RWPE2 (cell line): Measurements from ENCODE around the gene NBPF12.
A peak's percentile ranks its signal among the peaks of the same experiment; 100 is the strongest.
"Not testable (repeated sequence)": the region's sequence is repeated elsewhere in the genome, so short reads cannot be mapped to it uniquely, and the experiment has no call there.

Source experiments
- ATAC-seq: fragments of 200-7000 bp; cut with Tn5 transposase; 3 replicates; pipeline ENCODE4 v1.9.1; 2021; ENCODE audit warnings: low read depth
- DNase-seq: peaks from one replicate; pipeline ENCODE4 v3.0.0-alpha.2; 2020; ENCODE audit warnings: low spot score
- H3K27ac ChIP-seq: fragments of 450-650 bp; 2 replicates; pipeline ENCODE4 v1.5.1; 2017; ENCODE audit warnings: mild to moderate bottlenecking; ENCODE audit not compliant: poor library complexity, severe bottlenecking
- H3K27me3 ChIP-seq: fragments of 250-450 bp; sonication (Bioruptor Pico); 2 replicates; pipeline ENCODE4 v1.5.1; 2021; ENCODE audit warnings: mild to moderate bottlenecking, moderate library complexity; ENCODE audit not compliant: insufficient read depth, poor library complexity, severe bottlenecking
- H3K36me3 ChIP-seq: fragments of 250-450 bp; sonication (Bioruptor Pico); 2 replicates; pipeline ENCODE4 v1.5.1; 2020; ENCODE audit warnings: low read depth, mild to moderate bottlenecking, moderate library complexity
- H3K4me1 ChIP-seq: fragments of 250-450 bp; sonication (Bioruptor Pico); 2 replicates; pipeline ENCODE4 v1.5.1; 2021; ENCODE audit warnings: mild to moderate bottlenecking, moderate library complexity; ENCODE audit not compliant: insufficient read depth, poor library complexity, severe bottlenecking
- H3K4me3 ChIP-seq: fragments of 250-450 bp; sonication (Bioruptor Pico); 2 replicates; pipeline ENCODE4 v1.5.1; 2021; ENCODE audit warnings: mild to moderate bottlenecking, moderate library complexity; ENCODE audit not compliant: severe bottlenecking
- H3K9me3 ChIP-seq: fragments of 250-450 bp; sonication (Bioruptor Pico); 2 replicates; pipeline ENCODE4 v1.5.1; 2021; ENCODE audit warnings: mild to moderate bottlenecking, moderate library complexity; ENCODE audit not compliant: severe bottlenecking

The NBPF12 gene, protein sequence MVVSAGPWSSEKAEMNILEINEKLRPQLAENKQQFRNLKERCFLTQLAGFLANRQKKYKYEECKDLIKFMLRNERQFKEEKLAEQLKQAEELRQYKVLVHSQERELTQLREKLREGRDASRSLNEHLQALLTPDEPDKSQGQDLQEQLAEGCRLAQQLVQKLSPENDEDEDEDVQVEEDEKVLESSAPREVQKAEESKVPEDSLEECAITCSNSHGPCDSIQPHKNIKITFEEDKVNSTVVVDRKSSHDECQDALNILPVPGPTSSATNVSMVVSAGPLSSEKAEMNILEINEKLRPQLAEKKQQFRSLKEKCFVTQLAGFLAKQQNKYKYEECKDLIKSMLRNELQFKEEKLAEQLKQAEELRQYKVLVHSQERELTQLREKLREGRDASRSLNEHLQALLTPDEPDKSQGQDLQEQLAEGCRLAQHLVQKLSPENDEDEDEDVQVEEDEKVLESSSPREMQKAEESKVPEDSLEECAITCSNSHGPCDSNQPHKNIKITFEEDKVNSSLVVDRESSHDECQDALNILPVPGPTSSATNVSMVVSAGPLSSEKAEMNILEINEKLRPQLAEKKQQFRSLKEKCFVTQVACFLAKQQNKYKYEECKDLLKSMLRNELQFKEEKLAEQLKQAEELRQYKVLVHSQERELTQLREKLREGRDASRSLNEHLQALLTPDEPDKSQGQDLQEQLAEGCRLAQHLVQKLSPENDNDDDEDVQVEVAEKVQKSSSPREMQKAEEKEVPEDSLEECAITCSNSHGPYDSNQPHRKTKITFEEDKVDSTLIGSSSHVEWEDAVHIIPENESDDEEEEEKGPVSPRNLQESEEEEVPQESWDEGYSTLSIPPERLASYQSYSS (N-terminal part only)

DNA sequence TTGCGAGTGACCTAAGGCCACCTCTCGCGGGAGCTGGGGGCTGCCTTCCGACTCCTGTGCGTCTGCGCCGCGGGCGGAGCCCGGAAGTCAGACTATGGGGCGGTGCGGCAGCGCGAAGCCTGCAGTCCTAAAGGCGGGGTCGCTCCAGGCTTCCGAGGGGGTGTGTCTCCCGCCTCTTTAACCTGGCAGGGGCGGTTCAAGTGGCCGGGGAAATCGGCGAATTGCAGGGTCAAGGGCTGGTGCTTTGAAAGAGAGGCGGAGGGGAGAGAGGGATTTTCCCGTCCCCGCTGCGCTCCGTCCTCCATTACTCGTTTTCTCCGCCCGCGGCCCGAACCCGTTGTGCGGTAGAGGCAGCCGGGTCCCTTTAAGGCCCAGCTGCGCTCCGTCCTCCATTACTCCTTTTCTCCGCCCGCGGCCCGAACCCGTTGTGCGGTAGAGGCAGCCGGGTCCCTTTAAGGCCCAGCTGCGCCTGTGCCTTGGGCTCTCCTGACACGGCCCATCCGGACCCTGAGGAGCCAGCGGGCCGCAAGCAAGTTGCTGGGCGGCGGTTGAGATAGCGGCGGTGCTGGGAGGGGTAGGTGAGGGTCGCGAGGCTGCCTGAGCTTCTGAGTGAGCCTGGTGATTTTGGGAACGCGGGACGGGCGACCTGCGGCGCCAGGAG, at the start of gene NBPF12:
Gene NBPF12, plus strand, starts transcription at position 83 of the 661 bp plus-strand sequence. CDS start 21,820 bp downstream, outside the sequence.
- Histone ChIP-seq H3K27ac (peak within 1 kb of the TSS; percentile 60), H3K4me3 (peak within 1 kb of the TSS; percentile 87)
- not testable (repeated sequence) for H3K27me3 ChIP-seq, H3K4me1 ChIP-seq, H3K9me3 ChIP-seq, H3K36me3 ChIP-seq
- ATAC-seq (peak; percentile 93), DNase-seq (peak; percentile 83)

DNA sequence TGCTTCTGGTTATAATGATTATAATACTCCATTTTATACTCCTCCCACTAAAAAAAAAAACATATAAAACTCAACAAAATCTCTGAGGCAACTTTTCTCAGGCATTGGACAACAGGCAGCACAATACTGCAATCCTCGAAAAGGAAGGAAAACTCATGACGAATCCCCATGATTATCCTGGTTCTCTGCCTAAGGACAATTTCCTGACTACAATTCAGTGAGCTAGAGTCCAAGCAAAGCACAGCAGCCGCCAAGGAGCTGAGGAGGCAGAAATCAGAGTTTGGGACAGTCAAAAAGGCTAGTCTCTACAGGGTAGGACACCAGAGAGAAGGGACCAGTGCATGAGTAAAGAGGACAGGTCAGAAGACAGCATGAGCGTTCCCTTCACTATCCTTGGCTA, 46.8 kb upstream of the NBPF12 start:
- not testable (repeated sequence) for H3K9me3 ChIP-seq, ATAC-seq, H3K36me3 ChIP-seq, H3K4me1 ChIP-seq, H3K27ac ChIP-seq, H3K4me3 ChIP-seq, DNase-seq, H3K27me3 ChIP-seq

DNA sequence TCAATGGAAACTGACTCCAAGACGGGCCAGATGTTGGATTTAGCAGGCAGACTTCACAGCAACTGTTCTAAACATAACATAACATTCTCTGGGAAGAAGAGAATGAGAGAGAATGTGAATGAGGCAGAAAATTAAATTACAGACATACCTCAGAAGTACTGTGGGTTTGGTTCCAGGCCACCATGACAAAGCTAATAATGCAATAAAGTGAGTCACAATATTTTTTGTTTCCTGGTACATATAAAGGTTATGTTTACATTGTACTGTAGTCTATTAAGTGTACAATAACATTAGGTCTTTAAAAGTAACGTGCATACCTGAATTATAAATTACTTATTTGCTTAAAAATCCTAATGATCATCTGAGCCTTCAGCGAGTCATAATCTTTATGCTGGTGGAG, 45.8 kb upstream of the NBPF12 start:
- H3K27ac ChIP-seq, H3K4me1 ChIP-seq, H3K9me3 ChIP-seq, H3K36me3 ChIP-seq, H3K4me3 ChIP-seq, ATAC-seq, H3K27me3 ChIP-seq, DNase-seq: not testable (repeated sequence)

DNA sequence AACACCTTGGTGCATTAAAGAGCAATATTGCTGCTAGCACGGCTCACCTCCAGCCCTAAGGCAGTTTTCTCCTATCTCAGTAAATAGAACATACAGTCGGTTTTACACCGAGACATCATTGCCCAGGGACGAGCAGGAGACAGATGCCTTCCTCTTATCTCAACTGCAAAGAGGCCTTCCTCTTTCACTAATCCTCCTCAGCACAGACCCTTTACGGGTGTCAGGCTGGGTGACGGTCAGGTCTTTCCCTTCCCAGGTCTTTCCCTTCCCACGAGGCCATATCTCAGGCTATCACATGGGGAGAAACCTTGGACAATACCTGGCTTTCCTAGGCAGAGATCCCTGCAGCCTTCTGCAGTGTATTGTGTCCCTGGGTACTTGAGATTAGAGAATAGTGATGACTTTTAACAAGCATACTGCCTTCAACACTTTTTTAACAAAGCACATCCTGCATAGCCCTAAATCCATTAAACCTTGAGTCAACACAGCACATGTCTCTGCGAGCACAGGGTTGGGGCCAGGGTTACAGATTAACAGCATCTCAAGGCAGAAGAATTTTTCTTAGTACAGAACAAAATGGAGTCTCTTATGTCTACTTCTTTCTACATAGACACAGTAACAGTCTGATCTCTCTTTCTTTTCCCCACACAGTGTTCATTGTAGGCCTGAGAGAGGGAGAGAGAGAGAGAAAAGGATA, 30.4 kb upstream of the NBPF12 start:
- ATAC-seq: not testable (repeated sequence)

DNA sequence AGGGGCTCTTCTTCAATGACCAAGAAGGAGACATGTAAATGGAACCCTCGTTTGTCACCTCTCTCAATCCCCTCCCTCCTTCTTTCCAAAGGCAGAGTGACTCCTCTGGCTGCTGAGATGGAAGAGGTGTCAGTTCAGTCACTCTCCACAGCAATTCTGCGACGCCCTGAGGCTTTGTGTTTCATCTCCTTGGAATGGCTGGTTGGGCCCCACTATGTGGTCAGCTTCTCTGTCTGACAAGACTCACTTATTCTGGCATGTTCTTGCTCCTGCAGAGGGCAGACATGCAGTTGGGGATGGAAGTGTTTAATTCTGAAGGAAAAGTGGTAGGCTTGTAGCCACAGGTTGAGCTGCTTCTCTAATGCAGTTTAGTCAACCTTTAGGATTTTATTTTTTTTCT, 25.1 kb upstream of the NBPF12 start:
- peak; percentile 71 for ATAC-seq
- H3K36me3 ChIP-seq, H3K27me3 ChIP-seq, H3K9me3 ChIP-seq, DNase-seq, H3K4me3 ChIP-seq, H3K27ac ChIP-seq, H3K4me1 ChIP-seq: not testable (repeated sequence)

More for the DNA sequence above, 30.4 kb upstream of the NBPF12 start:
- H3K4me3 ChIP-seq, H3K4me1 ChIP-seq, DNase-seq, H3K27me3 ChIP-seq, H3K27ac ChIP-seq, H3K36me3 ChIP-seq, H3K9me3 ChIP-seq: not testable (repeated sequence)

DNA sequence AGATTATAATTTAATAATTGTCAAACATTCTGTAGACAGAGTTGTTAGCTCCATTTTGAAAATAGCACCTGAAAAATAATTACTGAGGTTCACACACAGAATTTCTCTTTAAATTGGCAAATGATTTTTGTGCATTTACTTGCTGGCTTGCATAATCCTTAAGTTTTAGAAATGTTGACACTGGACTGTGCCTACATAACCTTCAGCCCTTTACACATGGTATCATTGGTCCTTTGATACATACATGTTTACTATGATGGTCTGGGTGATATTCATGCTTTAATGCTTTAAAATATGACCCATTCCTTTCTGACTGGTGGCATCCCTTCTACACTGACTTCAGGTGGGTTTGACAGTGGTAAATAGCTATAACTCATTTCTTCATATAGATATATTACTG, 17.3 kb upstream of the NBPF12 start:
- DNase-seq, H3K4me1 ChIP-seq, H3K27ac ChIP-seq, H3K27me3 ChIP-seq, H3K4me3 ChIP-seq, H3K9me3 ChIP-seq, H3K36me3 ChIP-seq, ATAC-seq: not testable (repeated sequence)

DNA sequence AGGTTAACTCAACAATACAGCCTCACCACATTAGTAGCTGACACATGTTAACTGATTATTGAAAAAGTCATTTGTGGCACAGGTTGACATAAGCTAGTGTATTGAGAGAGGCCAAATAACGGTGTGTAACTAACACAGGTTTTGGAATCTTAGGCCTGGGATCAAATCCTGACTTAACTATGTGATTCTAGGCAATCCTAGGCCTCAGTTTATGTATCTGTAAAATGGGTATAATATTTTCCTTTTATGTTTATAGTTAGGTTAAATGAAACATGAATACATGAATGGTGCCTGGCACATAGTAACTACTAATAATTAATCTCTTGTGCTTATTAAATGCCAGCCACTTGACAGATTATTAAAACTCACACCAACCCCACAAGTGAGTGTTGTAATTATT, 15.5 kb upstream of the NBPF12 start:
- H3K27me3 ChIP-seq, H3K36me3 ChIP-seq, H3K4me1 ChIP-seq, H3K4me3 ChIP-seq, DNase-seq, H3K9me3 ChIP-seq, H3K27ac ChIP-seq, ATAC-seq: not testable (repeated sequence)

DNA sequence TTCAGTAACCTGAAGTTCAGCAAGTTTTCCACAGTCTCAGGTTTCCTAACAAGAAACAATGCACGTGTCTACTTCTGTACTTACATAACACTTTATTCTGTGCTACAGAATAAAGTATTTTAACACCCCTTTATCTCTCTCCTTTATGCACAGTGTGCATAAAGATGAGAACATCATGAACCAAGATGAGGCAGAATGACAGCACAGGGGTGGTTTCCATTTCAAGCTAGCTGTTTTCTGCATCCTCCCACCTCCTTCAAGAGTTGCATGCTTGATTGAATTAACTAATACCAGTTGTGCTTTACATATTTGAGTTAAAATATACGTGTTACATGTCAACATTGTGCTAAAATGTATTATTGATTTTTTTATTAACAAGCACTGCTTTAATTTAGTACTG, 14.0 kb upstream of the NBPF12 start:
- not testable (repeated sequence) for DNase-seq, H3K4me3 ChIP-seq, H3K4me1 ChIP-seq, ATAC-seq, H3K27ac ChIP-seq, H3K27me3 ChIP-seq, H3K36me3 ChIP-seq, H3K9me3 ChIP-seq

DNA sequence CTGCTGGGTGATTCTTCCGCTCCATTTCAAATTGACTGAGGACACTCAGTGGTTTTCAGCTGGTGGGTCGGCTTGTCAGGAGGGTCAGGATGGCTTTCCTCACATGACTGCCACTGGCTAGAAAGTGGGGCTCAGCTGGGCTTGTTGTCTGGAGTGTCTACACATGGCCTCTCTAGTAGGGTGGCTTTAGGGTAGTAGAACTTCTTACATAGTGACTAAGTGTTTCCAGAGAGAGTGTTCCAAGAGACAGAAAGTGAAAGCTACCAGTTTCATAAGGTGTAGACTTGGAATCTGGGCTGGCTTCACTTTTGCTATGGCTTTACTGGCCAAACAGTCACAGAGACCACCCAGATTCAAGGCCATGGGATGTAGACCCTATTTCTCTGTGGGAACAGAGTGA, 11.7 kb upstream of the NBPF12 start:
- H3K27ac ChIP-seq, H3K9me3 ChIP-seq, H3K27me3 ChIP-seq, H3K4me3 ChIP-seq, H3K36me3 ChIP-seq, ATAC-seq, DNase-seq, H3K4me1 ChIP-seq: not testable (repeated sequence)

DNA sequence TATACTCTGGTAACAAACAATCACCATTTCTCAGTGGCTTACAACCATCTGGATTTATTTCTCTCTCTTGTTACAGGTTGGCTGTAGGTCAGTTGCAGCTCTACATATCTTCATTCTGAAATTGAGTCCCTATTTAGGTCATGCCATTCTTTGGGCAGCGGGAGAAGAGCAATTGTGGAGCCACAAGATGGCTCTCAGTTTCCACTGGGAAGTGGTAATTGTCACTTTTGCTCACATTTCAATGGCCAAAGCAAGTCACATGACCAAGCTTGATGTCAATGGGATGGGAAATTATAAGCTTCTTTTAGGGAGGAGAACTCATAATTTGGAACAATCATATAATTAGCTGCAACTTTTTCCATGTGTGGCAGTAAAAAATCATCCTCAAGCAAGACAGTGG, 7.9 kb upstream of the NBPF12 start:
- DNase-seq, ATAC-seq: not testable (repeated sequence)

More for the DNA sequence above, 7.9 kb upstream of the NBPF12 start:
- not testable (repeated sequence) for H3K9me3 ChIP-seq, H3K27me3 ChIP-seq, H3K36me3 ChIP-seq, H3K27ac ChIP-seq, H3K4me1 ChIP-seq, H3K4me3 ChIP-seq
